Measurements from ENCODE around the gene AATF.

AATF gene

DNA sequence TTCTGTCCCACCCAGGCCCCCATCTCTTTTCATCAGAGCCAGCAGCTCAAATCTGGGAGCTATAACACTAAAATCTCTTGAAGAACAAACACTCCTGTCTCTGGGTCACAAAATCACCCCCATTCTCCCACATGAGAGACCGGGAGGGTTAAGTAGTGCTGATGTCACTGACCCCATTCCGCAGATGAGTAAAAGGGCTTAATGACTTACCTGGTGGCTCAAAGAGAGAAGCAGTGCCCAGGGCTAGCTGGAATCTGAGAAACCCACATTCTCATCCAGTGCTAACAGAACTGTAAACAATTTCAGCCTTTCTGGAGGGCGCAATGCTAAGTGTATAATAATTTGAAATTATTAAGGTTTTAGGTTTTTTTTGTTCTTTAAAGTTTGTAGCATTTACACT, 37.8 kb upstream of the AATF start:
- DNase-seq (ENCODE audit: low read depth): no peak
- TF ChIP-seq, protein P1, sequence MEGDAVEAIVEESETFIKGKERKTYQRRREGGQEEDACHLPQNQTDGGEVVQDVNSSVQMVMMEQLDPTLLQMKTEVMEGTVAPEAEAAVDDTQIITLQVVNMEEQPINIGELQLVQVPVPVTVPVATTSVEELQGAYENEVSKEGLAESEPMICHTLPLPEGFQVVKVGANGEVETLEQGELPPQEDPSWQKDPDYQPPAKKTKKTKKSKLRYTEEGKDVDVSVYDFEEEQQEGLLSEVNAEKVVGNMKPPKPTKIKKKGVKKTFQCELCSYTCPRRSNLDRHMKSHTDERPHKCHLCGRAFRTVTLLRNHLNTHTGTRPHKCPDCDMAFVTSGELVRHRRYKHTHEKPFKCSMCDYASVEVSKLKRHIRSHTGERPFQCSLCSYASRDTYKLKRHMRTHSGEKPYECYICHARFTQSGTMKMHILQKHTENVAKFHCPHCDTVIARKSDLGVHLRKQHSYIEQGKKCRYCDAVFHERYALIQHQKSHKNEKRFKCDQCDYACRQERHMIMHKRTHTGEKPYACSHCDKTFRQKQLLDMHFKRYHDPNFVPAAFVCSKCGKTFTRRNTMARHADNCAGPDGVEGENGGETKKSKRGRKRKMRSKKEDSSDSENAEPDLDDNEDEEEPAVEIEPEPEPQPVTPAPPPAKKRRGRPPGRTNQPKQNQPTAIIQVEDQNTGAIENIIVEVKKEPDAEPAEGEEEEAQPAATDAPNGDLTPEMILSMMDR (conservative IDR thresholded peaks at IDR 0.05; ENCODE audit: low read length): no peak
- no peak overlapping the region for H3K4me3 ChIP-seq (ENCODE audit: low read length)

- TF ChIP-seq, protein P1 (conservative IDR thresholded peaks at IDR 0.05; ENCODE audit: low read length): no peak
- no peak for DNase-seq (ENCODE audit: low read depth)
- H3K4me3 ChIP-seq (ENCODE audit: low read length): no peak overlapping the region
Observed at GRCh38 chr17:36913132-36913531, 35.6 kb upstream of the AATF start.

- peak; percentile 22 for DNase-seq (ENCODE audit: low read depth)
- no peak overlapping the region for H3K4me3 ChIP-seq (ENCODE audit: low read length)
- TF ChIP-seq, protein P1 (conservative IDR thresholded peaks at IDR 0.05; ENCODE audit: low read length): no peak
Observed at GRCh38 chr17:36918211-36918691, 30.5 kb upstream of the AATF start.

GRCh38 chr17:36919407-36919968, 29.3 kb upstream of the AATF start:
- TF ChIP-seq, protein P1 (conservative IDR thresholded peaks at IDR 0.05; ENCODE audit: low read length): no peak
- H3K4me3 ChIP-seq (ENCODE audit: low read length): no peak overlapping the region
- DNase-seq (ENCODE audit: low read depth): no peak

GRCh38 chr17:36920032-36921005, 28.4 kb upstream of the AATF start:
- TF ChIP-seq, protein P1 (conservative IDR thresholded peaks at IDR 0.05; ENCODE audit: low read length): no peak
- DNase-seq (ENCODE audit: low read depth): no peak
- no peak overlapping the region for H3K4me3 ChIP-seq (ENCODE audit: low read length)

- H3K4me3 ChIP-seq (ENCODE audit: low read length): no peak overlapping the region
- TF ChIP-seq, protein P1 (conservative IDR thresholded peaks at IDR 0.05; ENCODE audit: low read length): no peak
- DNase-seq (ENCODE audit: low read depth): no peak
Observed at GRCh38 chr17:36921095-36921851, 27.5 kb upstream of the AATF start.

All from AG10803 (cell line).